Adipocyte (in vitro differentiated cells): ENCODE measurements around the gene SRPK2.

Experiments used
- DNase-seq: peaks from one replicate; pipeline ENCODE4 v3.0.0-alpha.2; 2015; ENCODE audit warnings: low read depth
- H3K27me3 ChIP-seq: replicated peaks from 2 replicates; pipeline ENCODE4 v1.7.0; 2013; ENCODE audit warnings: mild to moderate bottlenecking, low read length, moderate library complexity; ENCODE audit not compliant: control insufficient read depth, insufficient read depth
- H3K36me3 ChIP-seq: 2 replicates; pipeline ENCODE4 v1.7.0; 2013; ENCODE audit warnings: low read length, mild to moderate bottlenecking, moderate library complexity; ENCODE audit not compliant: control insufficient read depth, insufficient read depth, severe bottlenecking
- H3K4me1 ChIP-seq: 2 replicates; pipeline ENCODE4 v1.7.0; 2013; ENCODE audit warnings: mild to moderate bottlenecking, low read length, moderate library complexity; ENCODE audit not compliant: control insufficient read depth, insufficient read depth
- H3K4me3 ChIP-seq: 2 replicates; pipeline ENCODE4 v1.7.0; 2013; ENCODE audit warnings: mild to moderate bottlenecking, low read length, moderate library complexity
- H3K9ac ChIP-seq: 2 replicates; pipeline ENCODE4 v1.7.0; 2013; ENCODE audit warnings: mild to moderate bottlenecking, low read length, moderate library complexity
- H3K9me3 ChIP-seq: 2 replicates; pipeline ENCODE4 v1.7.0; 2013; ENCODE audit warnings: mild to moderate bottlenecking, low read length, moderate library complexity; ENCODE audit not compliant: control insufficient read depth

The SRPK2 gene

GRCh38 chr7:105101864-105102263, 286.9 kb downstream of the SRPK2 start:
- peaks cover 83% of the 10 kb centered on the region for H3K36me3 ChIP-seq
- peaks cover 9% of the 10 kb centered on the region for H3K4me1 ChIP-seq
- no peaks in the 10 kb centered on the region for H3K27me3 ChIP-seq
- no peak overlapping the region for H3K9ac ChIP-seq
- H3K9me3 ChIP-seq: no peaks in the 10 kb centered on the region
- DNase-seq: no peak
- no peak overlapping the region for H3K4me3 ChIP-seq

- H3K4me3 ChIP-seq: no peak overlapping the region
- H3K4me1 ChIP-seq: peaks cover 9% of the 10 kb centered on the region
- no peaks in the 10 kb centered on the region for H3K9me3 ChIP-seq
- no peak overlapping the region for H3K9ac ChIP-seq
- peaks cover 77% of the 10 kb centered on the region for H3K36me3 ChIP-seq
- H3K27me3 ChIP-seq: no peaks in the 10 kb centered on the region
- no peak for DNase-seq
Observed at GRCh38 chr7:105098863-105099515, 289.7 kb downstream of the SRPK2 start.

- DNase-seq: peak; percentile 88
- H3K9ac ChIP-seq: no peak overlapping the region
- H3K36me3 ChIP-seq: peaks cover 76% of the 10 kb centered on the region
Observed at GRCh38 chr7:105097619-105098018, 291.1 kb downstream of the SRPK2 start.

GRCh38 chr7:105096306-105096705, 292.4 kb downstream of the SRPK2 start:
- no peak overlapping the region for H3K9ac ChIP-seq
- no peak overlapping the region for H3K4me3 ChIP-seq
- H3K27me3 ChIP-seq: no peaks in the 10 kb centered on the region
- H3K36me3 ChIP-seq: peaks cover 74% of the 10 kb centered on the region
- no peak for DNase-seq
- no peaks in the 10 kb centered on the region for H3K9me3 ChIP-seq
- peaks cover 4% of the 10 kb centered on the region for H3K4me1 ChIP-seq

More at GRCh38 chr7:105097619-105098018, 291.1 kb downstream of the SRPK2 start:
- H3K27me3 ChIP-seq: no peaks in the 10 kb centered on the region
- H3K4me3 ChIP-seq: no peak overlapping the region
- no peaks in the 10 kb centered on the region for H3K9me3 ChIP-seq
- peaks cover 5% of the 10 kb centered on the region for H3K4me1 ChIP-seq

GRCh38 chr7:105094966-105095365, 293.8 kb downstream of the SRPK2 start:
- Histone ChIP-seq H3K9me3 (no peaks in the 10 kb centered on the region), H3K9ac (no peak overlapping the region), H3K4me3 (no peak overlapping the region), H3K4me1 (peaks cover 9% of the 10 kb centered on the region), H3K27me3 (no peaks in the 10 kb centered on the region), H3K36me3 (peaks cover 72% of the 10 kb centered on the region)
- DNase-seq: no peak

- DNase-seq: no peak
- no peaks in the 10 kb centered on the region for H3K9me3 ChIP-seq
- no peak overlapping the region for H3K9ac ChIP-seq
- no peaks in the 10 kb centered on the region for H3K27me3 ChIP-seq
- no peak overlapping the region for H3K4me3 ChIP-seq
- peaks cover 5% of the 10 kb centered on the region for H3K4me1 ChIP-seq
- H3K36me3 ChIP-seq: peaks cover 64% of the 10 kb centered on the region
Observed at GRCh38 chr7:105088456-105088855, 300.3 kb downstream of the SRPK2 start.

- Histone ChIP-seq H3K9me3 (no peaks in the 10 kb centered on the region), H3K4me3 (no peak overlapping the region), H3K36me3 (peaks cover 64% of the 10 kb centered on the region), H3K27me3 (no peaks in the 10 kb centered on the region), H3K4me1 (peaks cover 5% of the 10 kb centered on the region), H3K9ac (no peak overlapping the region)
- no peak for DNase-seq
Observed at GRCh38 chr7:105087981-105088380, 300.7 kb downstream of the SRPK2 start.

- H3K27me3 ChIP-seq: no peaks in the 10 kb centered on the region
- no peak overlapping the region for H3K4me3 ChIP-seq
- H3K4me1 ChIP-seq: peaks cover 5% of the 10 kb centered on the region
- no peaks in the 10 kb centered on the region for H3K9me3 ChIP-seq
- peaks cover 66% of the 10 kb centered on the region for H3K36me3 ChIP-seq
- no peak overlapping the region for H3K9ac ChIP-seq
- no peak for DNase-seq
Observed at GRCh38 chr7:105086850-105087249, 301.9 kb downstream of the SRPK2 start.

- H3K9me3 ChIP-seq: no peaks in the 10 kb centered on the region
- peaks cover 68% of the 10 kb centered on the region for H3K36me3 ChIP-seq
- DNase-seq: no peak
- no peaks in the 10 kb centered on the region for H3K4me1 ChIP-seq
- H3K4me3 ChIP-seq: no peak overlapping the region
- no peak overlapping the region for H3K9ac ChIP-seq
- no peaks in the 10 kb centered on the region for H3K27me3 ChIP-seq
Observed at GRCh38 chr7:105084581-105084980, 304.1 kb downstream of the SRPK2 start.

GRCh38 chr7:105079348-105079747, 309.4 kb downstream of the SRPK2 start:
- Histone ChIP-seq H3K27me3 (no peaks in the 10 kb centered on the region), H3K36me3 (peaks cover 96% of the 10 kb centered on the region), H3K4me1 (no peaks in the 10 kb centered on the region), H3K4me3 (no peak overlapping the region), H3K9me3 (no peaks in the 10 kb centered on the region), H3K9ac (no peak overlapping the region)
- DNase-seq: no peak

GRCh38 chr7:105073143-105073542, 315.6 kb downstream of the SRPK2 start:
- DNase-seq: no peak
- Histone ChIP-seq H3K36me3 (peaks cover 86% of the 10 kb centered on the region), H3K4me1 (peaks cover 5% of the 10 kb centered on the region), H3K4me3 (no peak overlapping the region), H3K9ac (no peak overlapping the region), H3K27me3 (no peaks in the 10 kb centered on the region), H3K9me3 (no peaks in the 10 kb centered on the region)

- Histone ChIP-seq H3K4me1 (peaks cover 5% of the 10 kb centered on the region), H3K36me3 (peaks cover 84% of the 10 kb centered on the region), H3K4me3 (no peak overlapping the region), H3K9me3 (no peaks in the 10 kb centered on the region), H3K27me3 (no peaks in the 10 kb centered on the region), H3K9ac (no peak overlapping the region)
- DNase-seq: no peak
Observed at GRCh38 chr7:105068886-105069285, 319.8 kb downstream of the SRPK2 start.
